ENCODE measurements around the gene TAGLN2. TPM values are rescaled to one million over a fixed set of nuclear protein-coding genes. Genes with fewer than 3 reads are reported as not detected.
"Not testable (repeated sequence)": the region's sequence is repeated elsewhere in the genome, so short reads cannot be mapped to it uniquely, and the experiment has no call there.

TAGLN2 gene
- total RNA-seq, 1 donor = 935 TPM

DNA sequence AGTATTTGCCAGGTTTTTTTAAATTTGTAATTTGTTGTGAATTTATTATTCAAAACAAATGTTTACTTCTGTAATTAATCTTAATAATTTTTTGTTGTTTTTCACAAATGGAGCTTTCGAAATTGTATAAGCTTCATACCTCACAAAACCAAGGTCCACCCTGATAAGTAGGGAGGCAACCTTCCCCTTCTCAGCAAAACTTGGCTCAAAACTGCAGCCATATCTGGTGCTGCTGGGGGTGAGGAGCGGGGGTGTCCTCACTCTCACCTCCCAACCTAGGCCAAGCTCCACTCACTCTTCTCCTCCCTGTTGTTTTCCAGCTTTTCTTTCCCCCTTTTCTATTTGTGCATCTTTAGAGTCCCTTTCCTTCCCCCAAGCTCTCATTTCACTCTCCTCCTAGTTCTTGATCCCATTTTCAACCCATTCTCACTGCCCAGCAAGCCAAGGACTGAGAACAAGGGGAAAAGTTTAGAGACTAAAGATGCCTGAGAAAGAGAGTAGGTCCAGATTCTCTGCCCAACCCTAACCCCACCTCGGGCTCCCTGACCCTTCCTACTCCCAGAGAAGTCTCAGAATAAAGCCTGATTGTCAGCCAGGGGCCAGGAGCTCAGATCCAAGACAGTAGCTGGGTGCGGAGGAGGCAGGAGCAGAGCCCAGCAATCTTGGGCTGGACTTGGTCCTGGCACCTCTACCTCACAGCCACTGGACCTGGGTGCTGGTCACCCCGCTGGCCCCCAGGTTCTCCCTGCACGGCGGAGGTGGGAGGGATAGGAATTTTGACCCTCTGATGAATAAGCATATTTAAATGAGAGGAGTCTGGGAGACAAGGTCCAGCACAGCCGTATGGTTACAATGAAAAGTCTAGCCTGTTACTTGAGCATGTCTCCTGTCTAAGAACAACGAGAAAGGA lies 17.0 kb downstream of the TAGLN2 start:
- DNase-seq (ENCODE audit: low read depth in 2 of 3, low spot score in 2 of 3) = no peak

DNA sequence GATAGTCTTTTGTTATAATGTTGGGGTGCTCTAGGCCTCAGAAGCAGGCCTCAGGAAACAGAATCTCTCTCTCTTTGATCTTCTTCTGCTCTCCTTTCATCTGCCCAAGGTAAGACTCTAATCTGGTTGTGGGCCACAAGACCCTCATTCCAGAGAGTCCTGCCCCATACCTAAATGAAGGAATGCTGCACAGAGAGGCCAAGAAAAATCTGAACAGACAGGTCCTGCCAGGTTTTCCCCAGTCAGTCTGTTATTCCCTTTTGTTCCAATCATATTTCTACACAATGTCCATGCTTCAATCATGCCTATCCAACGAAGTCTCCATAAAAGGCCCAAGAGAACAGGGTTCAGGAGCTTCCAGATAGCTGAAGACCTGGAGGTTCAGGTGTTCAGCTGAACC lies 18.3 kb downstream of the TAGLN2 start:
- no peak for DNase-seq (ENCODE audit: low read depth in 2 of 3, low spot score in 2 of 3)

DNA sequence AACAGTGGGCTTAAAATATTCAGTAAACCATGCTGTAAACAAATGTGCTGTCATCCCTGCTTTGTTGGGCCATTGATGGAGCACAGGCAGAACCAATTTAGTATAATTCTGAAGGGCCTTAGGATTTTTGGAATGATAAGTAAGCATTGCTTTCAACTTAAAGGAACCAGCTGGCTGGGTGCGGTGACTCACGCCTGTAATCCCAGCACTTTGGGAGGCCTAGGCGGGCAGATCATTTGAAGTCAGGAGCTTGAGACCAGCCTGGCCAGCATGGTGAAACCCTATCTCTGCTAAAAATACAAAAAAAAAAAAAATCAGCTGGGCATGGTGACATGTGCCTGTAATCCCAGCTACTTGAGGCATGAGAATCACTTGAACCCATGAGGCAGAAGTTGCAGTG lies 21.3 kb downstream of the TAGLN2 start:
- DNase-seq (ENCODE audit: low read depth in 2 of 3, low spot score in 2 of 3) = not testable (repeated sequence)

GRCh38 chr1:159902541-159902940 lies 22.8 kb downstream of the TAGLN2 start:
- DNase-seq (ENCODE audit: low read depth in 2 of 3, low spot score in 2 of 3) = no peak

GRCh38 chr1:159900755-159901360 lies 24.4 kb downstream of the TAGLN2 start:
- no peak for DNase-seq (ENCODE audit: low read depth in 2 of 3, low spot score in 2 of 3)

DNA sequence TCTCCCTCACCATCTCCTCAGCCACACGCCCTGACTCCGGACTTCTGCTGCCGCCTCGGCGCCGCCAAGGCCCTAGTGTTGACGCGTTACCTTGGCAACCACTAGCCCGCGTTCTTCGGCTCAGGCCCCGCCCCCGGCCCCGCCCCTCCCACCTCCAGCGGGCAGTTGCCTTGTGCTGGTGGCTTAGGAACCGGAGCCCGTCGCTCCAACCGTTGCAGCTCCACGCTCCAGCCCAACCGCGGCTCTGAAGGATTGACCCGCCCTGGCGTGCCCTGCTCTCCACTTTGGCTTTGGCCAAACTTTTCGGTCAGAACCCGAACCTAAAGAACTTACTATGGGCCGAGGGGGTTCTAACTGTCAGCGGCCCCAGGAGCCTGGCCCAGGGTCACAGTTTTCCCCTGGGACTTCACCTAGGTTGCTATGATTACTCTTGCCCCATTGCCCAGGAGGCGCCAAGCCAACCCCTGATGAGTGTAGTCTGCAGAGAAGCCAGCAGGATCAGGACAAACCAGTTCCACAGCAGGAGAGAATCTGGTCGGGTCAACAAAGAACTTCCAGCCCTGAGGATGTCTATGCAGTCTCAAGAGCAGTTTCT lies 25.1 kb downstream of the TAGLN2 start, which contains the start of gene CFAP45:
Gene CFAP45, minus strand, starts transcription at position 80 of the 595 bp plus-strand sequence. Its CDS starts 67 bp downstream, at position 13.
- peak in 2 of 3 donors; percentile 77 to 87 for DNase-seq (ENCODE audit: low read depth in 2 of 3, low spot score in 2 of 3)

GRCh38 chr1:159899634-159900033 lies 25.7 kb downstream of the TAGLN2 start:
- not testable (repeated sequence) for DNase-seq (ENCODE audit: low read depth in 2 of 3, low spot score in 2 of 3)

DNA sequence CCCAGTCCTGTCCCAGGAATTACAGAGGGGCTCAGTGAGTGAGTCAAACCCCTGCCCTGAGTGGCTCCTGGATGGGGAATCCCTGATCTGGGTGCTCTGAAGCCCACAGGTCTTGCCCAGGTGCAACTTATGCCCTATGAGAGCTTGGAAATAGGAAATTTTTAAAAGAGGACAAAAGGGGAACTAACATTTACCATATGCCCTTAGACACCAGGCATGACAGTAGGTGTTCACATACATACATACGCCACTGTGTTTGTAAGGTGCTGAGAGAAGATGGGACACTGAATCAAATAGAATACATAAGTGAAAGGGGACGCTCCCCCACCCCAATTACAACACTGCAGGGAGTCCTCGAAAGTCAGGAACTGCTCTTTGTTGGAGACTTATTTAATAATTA lies 26.8 kb downstream of the TAGLN2 start:
- peak in 1 of 3 donors; percentile 37 for DNase-seq (ENCODE audit: low read depth in 2 of 3, low spot score in 2 of 3)

DNA sequence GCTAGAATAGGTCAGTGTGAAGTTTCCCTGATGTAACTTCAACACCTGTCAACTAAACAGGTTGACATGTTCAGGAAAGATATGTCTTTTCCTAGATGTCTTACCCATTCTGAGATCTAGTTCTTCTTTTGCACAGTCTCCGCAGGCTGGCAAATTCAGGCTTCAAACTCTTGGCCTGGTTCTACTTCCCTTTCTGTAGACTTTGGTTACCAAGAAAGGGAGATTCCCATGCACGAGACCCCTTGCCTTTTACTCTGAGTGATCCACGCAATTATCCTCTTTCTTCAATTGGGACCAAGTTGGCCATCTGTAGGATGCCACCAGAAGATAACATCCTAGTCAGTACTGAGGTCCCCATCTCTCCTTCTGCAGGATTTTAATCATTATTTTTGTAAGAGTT lies 27.3 kb downstream of the TAGLN2 start:
- peak in 2 of 3 donors; percentile 67 to 73 for DNase-seq (ENCODE audit: low read depth in 2 of 3, low spot score in 2 of 3)

GRCh38 chr1:159896546-159896930 lies 28.8 kb downstream of the TAGLN2 start:
- DNase-seq (ENCODE audit: low read depth in 2 of 3, low spot score in 2 of 3) = no peak

DNA sequence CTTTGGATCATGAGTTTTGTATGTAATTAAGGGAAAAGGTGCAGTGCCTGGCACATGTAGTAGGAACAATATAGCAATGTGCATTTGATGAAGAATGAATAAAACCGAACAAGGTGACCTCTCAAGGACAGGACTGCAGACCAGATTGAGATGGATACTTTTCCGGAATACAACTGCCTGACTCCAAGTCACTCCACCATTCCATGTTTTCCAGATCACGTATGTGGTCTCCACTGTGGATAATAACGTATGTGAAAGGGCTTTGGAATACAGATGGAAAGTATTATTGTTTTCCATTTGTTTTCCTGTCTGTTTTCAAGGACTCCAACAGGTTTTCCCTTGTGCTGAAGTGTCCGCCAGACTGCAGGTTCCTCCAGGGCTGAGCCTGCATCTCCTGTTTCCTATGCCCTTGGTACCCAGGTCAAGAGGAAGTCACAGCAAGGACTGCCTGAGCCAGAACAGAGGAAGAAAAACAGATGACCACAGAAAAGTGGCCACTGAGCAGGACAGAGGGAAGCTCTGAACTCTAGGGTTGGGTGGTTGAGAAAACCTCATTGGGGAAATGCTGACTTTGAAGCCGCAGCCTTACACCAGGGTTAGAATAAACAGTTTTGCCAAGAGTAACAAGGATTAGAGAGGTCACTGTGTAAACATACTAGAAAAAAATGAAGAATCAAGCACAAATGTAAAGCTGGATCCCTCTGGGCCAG lies 29.3 kb downstream of the TAGLN2 start:
- DNase-seq (ENCODE audit: low read depth in 2 of 3, low spot score in 2 of 3) = no peak

GRCh38 chr1:159895286-159895685 lies 30.0 kb downstream of the TAGLN2 start:
- DNase-seq (ENCODE audit: low read depth in 2 of 3, low spot score in 2 of 3) = no peak

GRCh38 chr1:159892944-159893343 lies 32.4 kb downstream of the TAGLN2 start:
- DNase-seq (ENCODE audit: low read depth in 2 of 3, low spot score in 2 of 3) = no peak

DNA sequence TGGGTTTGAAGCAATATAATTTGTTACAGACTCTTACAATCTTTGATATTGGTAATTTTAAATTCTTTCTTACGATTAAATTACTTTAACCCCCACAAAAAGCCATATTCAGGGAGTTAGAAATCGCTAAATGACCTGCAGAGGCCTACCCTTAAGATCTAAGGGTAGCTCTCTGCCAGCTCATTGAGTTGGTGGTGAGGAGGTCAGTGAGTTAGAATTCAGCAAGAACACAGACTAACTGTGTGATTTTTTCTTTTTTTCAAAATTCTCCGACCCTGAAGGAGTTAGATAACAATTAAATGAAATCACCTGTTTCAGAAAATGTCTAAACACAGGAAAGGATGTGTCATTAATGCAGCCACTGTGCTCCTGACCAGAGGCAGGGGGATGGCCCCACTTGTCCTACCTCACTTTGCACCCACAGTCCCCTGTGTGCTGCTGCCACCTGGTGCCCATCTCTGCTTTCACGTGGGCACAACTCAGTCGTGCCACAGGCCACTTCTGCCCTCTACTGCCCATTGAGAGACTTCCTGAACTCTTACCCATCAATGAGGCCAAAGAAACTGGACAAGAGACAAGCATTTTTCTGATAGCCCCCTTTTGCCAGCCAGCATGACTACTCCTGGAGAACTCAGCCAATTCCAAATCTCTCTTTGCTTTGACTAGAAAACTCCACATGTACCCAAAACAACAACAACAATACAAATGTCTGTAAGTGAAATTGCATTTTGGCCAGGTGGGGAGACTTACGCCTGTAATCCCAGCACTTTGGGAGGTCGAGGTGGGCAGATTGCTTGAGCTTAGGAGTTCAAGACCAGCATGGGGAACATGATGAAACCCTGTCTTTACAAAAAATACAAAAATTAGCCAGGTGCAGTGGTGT lies 33.8 kb downstream of the TAGLN2 start:
- DNase-seq (ENCODE audit: low read depth in 2 of 3, low spot score in 2 of 3) = peak; percentile 53 to 90 (median 86)

- no peak for DNase-seq (ENCODE audit: low read depth in 2 of 3, low spot score in 2 of 3)
Observed at GRCh38 chr1:159890390-159890789, 34.9 kb downstream of the TAGLN2 start.

GRCh38 chr1:159889821-159890252 lies 35.5 kb downstream of the TAGLN2 start:
- DNase-seq (ENCODE audit: low read depth in 2 of 3, low spot score in 2 of 3) = peak in 2 of 3 donors; percentile 67 to 71

DNA sequence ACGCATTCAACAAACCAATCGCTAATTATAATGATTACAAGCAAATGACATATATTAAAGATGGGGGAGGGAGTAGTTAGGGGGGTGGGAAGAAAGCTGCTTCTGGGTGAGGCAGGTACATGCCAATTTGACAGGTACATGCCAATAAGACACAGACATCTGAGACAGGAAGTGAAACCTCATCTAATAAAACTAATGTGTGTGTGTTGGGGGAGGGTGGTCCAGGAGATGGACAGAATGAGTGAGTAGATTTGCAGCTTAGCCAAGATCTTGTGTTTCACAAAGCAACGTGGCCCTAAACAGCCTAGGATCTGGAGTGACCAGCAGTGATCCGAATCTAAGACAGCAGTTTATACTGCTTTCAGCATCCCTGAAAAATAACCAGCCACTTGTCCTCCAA lies 36.1 kb downstream of the TAGLN2 start:
- no peak for DNase-seq (ENCODE audit: low read depth in 2 of 3, low spot score in 2 of 3)

GRCh38 chr1:159884296-159884695 lies 41.0 kb downstream of the TAGLN2 start:
- DNase-seq (ENCODE audit: low read depth in 2 of 3, low spot score in 2 of 3) = no peak

DNA sequence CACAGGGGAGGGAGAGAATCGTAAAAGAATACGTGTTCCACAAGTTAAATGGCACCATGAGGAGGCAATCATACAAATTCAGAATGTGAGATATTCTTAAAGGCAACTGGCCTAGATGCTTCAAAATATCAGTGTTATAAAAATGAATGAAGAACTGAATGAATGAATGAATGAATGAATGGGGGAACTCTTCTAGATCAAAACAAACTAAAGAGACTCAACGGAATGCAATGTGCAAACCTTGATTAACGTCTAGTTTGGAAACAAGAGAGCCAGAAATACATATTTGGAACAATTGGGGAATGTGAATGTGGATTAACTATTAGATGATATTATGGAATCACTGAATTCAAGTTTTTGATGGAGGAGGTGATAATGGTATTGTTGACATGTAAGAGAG lies 42.2 kb downstream of the TAGLN2 start:
- no peak for DNase-seq (ENCODE audit: low read depth in 2 of 3, low spot score in 2 of 3)

- DNase-seq (ENCODE audit: low read depth in 2 of 3, low spot score in 2 of 3) = no peak
Observed at GRCh38 chr1:159882527-159882862, 42.8 kb downstream of the TAGLN2 start.
